ENCODE measurements around the gene ULK2.

DNA sequence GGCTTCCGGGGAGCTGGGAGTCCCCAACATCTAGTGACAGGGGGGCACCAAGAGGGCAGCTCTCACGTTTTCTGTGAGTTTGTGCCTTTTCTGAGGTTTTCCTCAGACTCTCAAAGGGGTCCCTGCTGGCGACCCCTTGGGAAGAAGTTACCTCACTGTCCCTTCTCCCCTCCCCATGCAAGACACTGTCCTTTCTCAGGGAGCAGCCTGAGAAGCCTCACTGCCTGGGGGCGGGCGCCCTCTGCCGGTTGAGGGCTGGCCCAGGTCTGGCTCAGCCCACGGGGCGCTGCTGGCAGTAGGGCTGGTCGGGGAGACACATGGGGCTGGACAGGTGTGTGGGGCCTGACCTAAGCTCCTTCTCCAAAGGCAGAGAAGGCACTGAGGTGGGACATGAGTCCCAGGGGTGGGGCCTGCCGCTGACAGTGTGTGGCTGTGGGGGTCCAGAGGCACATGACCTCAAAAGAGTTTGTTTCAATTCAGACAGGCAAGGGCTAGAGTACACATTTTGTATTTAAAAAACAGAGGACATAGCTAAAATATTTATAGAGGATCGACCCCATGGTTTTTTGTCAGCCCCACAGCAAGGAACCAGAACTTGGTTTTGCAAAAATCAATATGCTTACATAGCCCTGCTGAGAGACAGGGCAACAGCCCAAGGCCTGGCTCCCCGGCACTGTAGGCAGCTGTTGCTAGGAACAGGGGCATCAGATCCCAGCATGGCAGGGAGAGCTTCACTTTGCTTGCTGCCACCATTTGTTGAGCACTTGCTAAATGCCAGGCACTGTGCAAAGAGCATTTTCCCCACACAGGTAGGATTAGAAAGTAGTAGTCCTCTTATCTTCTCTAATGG is 101.1 kb downstream of the ULK2 start:
- TF ChIP-seq, protein P1, sequence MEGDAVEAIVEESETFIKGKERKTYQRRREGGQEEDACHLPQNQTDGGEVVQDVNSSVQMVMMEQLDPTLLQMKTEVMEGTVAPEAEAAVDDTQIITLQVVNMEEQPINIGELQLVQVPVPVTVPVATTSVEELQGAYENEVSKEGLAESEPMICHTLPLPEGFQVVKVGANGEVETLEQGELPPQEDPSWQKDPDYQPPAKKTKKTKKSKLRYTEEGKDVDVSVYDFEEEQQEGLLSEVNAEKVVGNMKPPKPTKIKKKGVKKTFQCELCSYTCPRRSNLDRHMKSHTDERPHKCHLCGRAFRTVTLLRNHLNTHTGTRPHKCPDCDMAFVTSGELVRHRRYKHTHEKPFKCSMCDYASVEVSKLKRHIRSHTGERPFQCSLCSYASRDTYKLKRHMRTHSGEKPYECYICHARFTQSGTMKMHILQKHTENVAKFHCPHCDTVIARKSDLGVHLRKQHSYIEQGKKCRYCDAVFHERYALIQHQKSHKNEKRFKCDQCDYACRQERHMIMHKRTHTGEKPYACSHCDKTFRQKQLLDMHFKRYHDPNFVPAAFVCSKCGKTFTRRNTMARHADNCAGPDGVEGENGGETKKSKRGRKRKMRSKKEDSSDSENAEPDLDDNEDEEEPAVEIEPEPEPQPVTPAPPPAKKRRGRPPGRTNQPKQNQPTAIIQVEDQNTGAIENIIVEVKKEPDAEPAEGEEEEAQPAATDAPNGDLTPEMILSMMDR (IDR thresholded peaks at IDR 0.05) = peak; percentile 97
- no peak for TF ChIP-seq EZH2 (IDR thresholded peaks at IDR 0.05; ENCODE audit: borderline replicate concordance, insufficient read depth, low read depth, low read length, poor library complexity, severe bottlenecking)

All from B cell (primary cell).